CD4-positive, alpha-beta T cell (primary cell): ENCODE results near the gene PDE5A. TPM values are rescaled to one million over a fixed set of nuclear protein-coding genes. Genes with fewer than 3 reads are reported as not detected.

Experiments
- ATAC-seq: fragments of 200-7000 bp; cut with Tn5 transposase; one replicate; pipeline ENCODE4 v1.10.0; 2022; ENCODE audit warnings: mild to moderate bottlenecking; ENCODE audit not compliant: poor library complexity
- CTCF ChIA-PET: fragments of 350-600 bp; sonication (Branson Sonifier 250); formaldehyde crosslinking; loops from one replicate; lab custom pipeline; 2021; ENCODE audit warnings: antibody characterized with exemption, inconsistent platforms; lab: Charles Lee
- POLR2A ChIA-PET: fragments of 350-600 bp; sonication (Branson Sonifier 250); formaldehyde crosslinking; loops from one replicate; lab custom pipeline; 2021; ENCODE audit warnings: antibody characterized with exemption, inconsistent platforms; lab: Charles Lee
- DNase-seq, 14 experiments: peaks; one replicate each; pipeline ENCODE4 v3.0.0-alpha.2; 2013 to 2020; ENCODE audit warnings: mixed read lengths in 2 of 14
- H3K27ac ChIP-seq, 2 donors: one replicate each; pipeline versions ENCODE4 v1.5.1 to v1.7.0; 2013; ENCODE audit warnings: low read length in 2 of 2, low read depth in 1 of 2, mild to moderate bottlenecking in 1 of 2
- H3K27me3 ChIP-seq, 2 experiments: 1 replicate in 1 of 2; 2 replicates in 1 of 2; pipeline versions ENCODE4 v1.6.1 to v1.7.0; 2013; ENCODE audit warnings: low read length in 2 of 2, control low read depth in 1 of 2, mild to moderate bottlenecking in 1 of 2, moderate library complexity in 1 of 2; ENCODE audit not compliant: insufficient read depth in 2 of 2, control insufficient read depth in 1 of 2
- H3K36me3 ChIP-seq: one replicate; pipeline ENCODE4 v1.6.1; 2013; ENCODE audit warnings: low read length, control low read depth; ENCODE audit not compliant: insufficient read depth
- H3K4me1 ChIP-seq: one replicate; pipeline ENCODE4 v1.6.1; 2013; ENCODE audit warnings: low read length, control low read depth; ENCODE audit not compliant: insufficient read depth
- H3K4me3 ChIP-seq: one replicate; pipeline ENCODE4 v1.5.1; 2013; ENCODE audit warnings: mild to moderate bottlenecking, low read length, moderate library complexity
- H3K9me3 ChIP-seq, 2 experiments: 1 replicate in 1 of 2; 2 replicates in 1 of 2; pipeline versions ENCODE4 v1.6.1 to v1.7.0; 2013; ENCODE audit warnings: low read length in 2 of 2, mild to moderate bottlenecking in 2 of 2, control low read depth in 1 of 2, moderate library complexity in 1 of 2; ENCODE audit not compliant: control insufficient read depth in 1 of 2, insufficient read depth in 1 of 2
- H3K27ac Mint-ChIP-seq: one replicate; pipeline ENCODE4 v1.8.0; 2020; ENCODE audit warnings: mixed read lengths
- H3K27me3 Mint-ChIP-seq: one replicate; pipeline ENCODE4 v1.8.0; 2021; ENCODE audit warnings: mixed read lengths
- H3K36me3 Mint-ChIP-seq: one replicate; pipeline ENCODE4 v1.8.0; 2021; ENCODE audit warnings: low read depth, mixed read lengths
- H3K4me1 Mint-ChIP-seq: one replicate; pipeline ENCODE4 v1.8.0; 2021; ENCODE audit warnings: low read depth, mixed read lengths
- H3K4me3 Mint-ChIP-seq: one replicate; pipeline ENCODE4 v1.8.0; 2020; ENCODE audit warnings: mild to moderate bottlenecking, mixed read lengths
- H3K9me3 Mint-ChIP-seq: one replicate; pipeline ENCODE4 v1.8.0; 2020; ENCODE audit warnings: mixed read lengths
- CTCF ChIP-seq: fragments of 200-600 bp; IDR thresholded peaks from one replicate; pipeline ENCODE4 v1.8.0; 2022; ENCODE audit warnings: antibody characterized with exemption, mild to moderate bottlenecking
- intact Hi-C, 2 experiments: fragments of 100-400 bp; cut with DNase I in 1 of 2; cut with micrococcal nuclease in 1 of 2; formaldehyde crosslinking; loops; one replicate each; pipeline versions ENCODE4 v1.15.1 to v1.9.0; 2023 to 2025; cut with DNase I, micrococcal nuclease
- total RNA-seq, 174 experiments: library from RNA in 2 of 174; stranded (reverse) in 2 of 174; gene quantifications; one replicate each; pipeline ENCODE4 v1.2.3 and lab custom pipeline; 2021 to 2026

PDE5A gene
- total RNA-seq, 2 experiments from 2014 or later: 0.11 to 0.56 TPM

DNA sequence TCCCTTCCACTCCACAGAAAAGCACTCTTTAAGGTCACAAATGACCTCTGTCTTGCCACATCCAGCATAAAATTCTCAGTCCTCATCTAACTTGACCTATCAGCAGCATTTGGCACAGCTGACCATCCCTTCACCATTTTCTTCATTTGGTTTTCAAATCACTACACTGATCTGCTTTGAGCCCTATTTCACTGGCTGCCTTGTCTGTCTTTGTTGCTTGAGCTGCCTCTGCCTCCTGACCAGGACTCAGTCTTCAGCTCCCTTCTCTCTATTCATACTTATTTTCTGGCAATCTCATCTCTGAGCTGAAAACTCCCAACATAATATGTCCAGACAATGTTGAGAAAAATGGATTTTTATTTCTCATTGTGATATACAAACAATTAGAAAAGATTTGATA, 27.7 kb upstream of the PDE5A start:
- Mint-ChIP-seq H3K27me3 (peaks cover 15% of the 10 kb centered on the region), H3K4me3 (no peak overlapping the region), H3K27ac (no peak overlapping the region), H3K36me3 (no peaks in the 10 kb centered on the region), H3K9me3 (no peaks in the 10 kb centered on the region), H3K4me1 (no peaks in the 10 kb centered on the region)
- Histone ChIP-seq H3K4me1 (no peaks in the 10 kb centered on the region), H3K27ac (no peak overlapping the region), H3K27me3 (no peaks in the 10 kb centered on the region), H3K36me3 (no peaks in the 10 kb centered on the region), H3K9me3 (no peaks in the 10 kb centered on the region), H3K4me3 (no peak overlapping the region)
- no peak for TF ChIP-seq CTCF
- intact Hi-C loops: no loop called here
- no peak for DNase-seq
- no peak for ATAC-seq
- ChIA-PET CTCF (no interaction called here), POLR2A (no interaction called here)

DNA sequence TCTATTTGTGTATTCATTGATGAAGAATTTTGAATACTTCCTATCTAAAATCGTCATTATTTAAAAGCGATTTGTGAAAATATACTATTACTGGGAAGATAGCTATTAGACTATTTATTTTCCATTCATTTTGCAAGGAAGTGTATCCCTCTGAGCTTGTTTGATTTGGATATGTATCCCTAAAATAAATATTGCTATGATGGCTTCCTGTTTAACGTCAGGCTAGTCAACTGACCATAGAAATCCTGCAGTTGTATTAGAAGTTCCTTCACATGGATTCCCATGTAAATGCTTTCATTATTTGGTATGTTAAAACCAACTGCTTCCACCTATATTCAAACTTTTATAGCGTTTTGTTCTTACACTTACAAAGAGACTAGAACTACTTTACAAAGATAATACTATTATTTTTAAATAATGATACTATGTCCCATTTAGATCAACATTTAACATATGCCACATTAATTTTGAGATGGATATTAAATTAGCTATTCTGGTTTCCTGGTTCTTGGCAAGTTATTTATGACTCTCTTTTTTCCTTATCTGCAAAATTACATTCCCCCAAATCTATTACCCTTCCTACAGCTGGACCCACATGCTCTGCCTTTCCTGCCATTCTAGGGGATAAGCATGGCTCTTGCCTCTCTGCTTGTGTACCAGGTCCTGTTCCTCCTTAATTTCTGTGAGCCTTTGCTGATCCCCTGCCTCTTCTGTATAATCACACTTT, 26.7 kb upstream of the PDE5A start:
- ATAC-seq (no peak), DNase-seq (no peak)
- no peak overlapping the region for H3K27ac Mint-ChIP-seq
- ChIA-PET CTCF (interaction anchor here (1.7 kb wide), 1 partner anchor 8 kb away, joined by 5 read pairs; no protein-coding TSS in a partner anchor), POLR2A (no interaction called here)
- H3K27me3 ChIP-seq: no peaks in the 10 kb centered on the region
- H3K27ac ChIP-seq: no peak overlapping the region
- H3K4me1 ChIP-seq: no peaks in the 10 kb centered on the region
- H3K4me3 Mint-ChIP-seq: no peak overlapping the region
- no peaks in the 10 kb centered on the region for H3K36me3 ChIP-seq
- H3K36me3 Mint-ChIP-seq: no peaks in the 10 kb centered on the region
- H3K27me3 Mint-ChIP-seq: peaks cover 9% of the 10 kb centered on the region
- TF ChIP-seq CTCF: no peak
- intact Hi-C loops: no loop called here
- no peaks in the 10 kb centered on the region for H3K9me3 Mint-ChIP-seq
- H3K4me3 ChIP-seq: no peak overlapping the region
- no peaks in the 10 kb centered on the region for H3K9me3 ChIP-seq
- H3K4me1 Mint-ChIP-seq: no peaks in the 10 kb centered on the region

DNA sequence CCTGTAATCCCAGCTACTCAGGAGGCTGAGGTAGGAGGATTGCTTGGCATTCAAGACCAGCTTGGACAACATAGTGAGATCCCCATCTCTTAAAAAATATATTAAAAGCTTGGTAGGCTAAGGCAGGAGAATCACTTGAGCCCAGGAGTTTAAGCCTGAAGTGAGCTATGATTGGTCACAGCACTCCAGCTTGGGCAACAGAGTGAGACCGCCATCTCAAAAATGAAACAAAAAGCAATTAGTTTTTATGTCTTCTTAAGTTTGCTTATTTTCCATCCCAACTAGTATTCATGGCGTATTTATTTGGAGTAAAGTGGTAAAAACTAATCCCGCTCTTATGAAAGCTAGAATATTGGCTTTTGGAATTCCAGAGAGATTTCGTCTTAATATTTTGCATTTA, 25.4 kb upstream of the PDE5A start:
- no peak for DNase-seq
- no peak for ATAC-seq
- Histone ChIP-seq H3K36me3 (no peaks in the 10 kb centered on the region), H3K4me1 (no peaks in the 10 kb centered on the region), H3K27ac (no peak overlapping the region), H3K27me3 (peaks cover 0 to 2% of the 10 kb centered on the region in 2 experiments), H3K9me3 (no peaks in the 10 kb centered on the region), H3K4me3 (no peak overlapping the region)
- intact Hi-C loops: no loop called here
- POLR2A ChIA-PET: no interaction called here
- Mint-ChIP-seq H3K4me1 (no peaks in the 10 kb centered on the region), H3K27ac (no peak overlapping the region), H3K36me3 (no peaks in the 10 kb centered on the region), H3K4me3 (no peak overlapping the region), H3K27me3 (no peaks in the 10 kb centered on the region), H3K9me3 (no peaks in the 10 kb centered on the region)
- TF ChIP-seq CTCF: no peak
- CTCF ChIA-PET: interaction anchor here (0.6 to 1.7 kb wide), 2 partner anchors 9 to 18 kb away, joined by 3 to 5 read pairs; no protein-coding TSS in a partner anchor
